ENCODE results near the gene CAMK2G.

DNA sequence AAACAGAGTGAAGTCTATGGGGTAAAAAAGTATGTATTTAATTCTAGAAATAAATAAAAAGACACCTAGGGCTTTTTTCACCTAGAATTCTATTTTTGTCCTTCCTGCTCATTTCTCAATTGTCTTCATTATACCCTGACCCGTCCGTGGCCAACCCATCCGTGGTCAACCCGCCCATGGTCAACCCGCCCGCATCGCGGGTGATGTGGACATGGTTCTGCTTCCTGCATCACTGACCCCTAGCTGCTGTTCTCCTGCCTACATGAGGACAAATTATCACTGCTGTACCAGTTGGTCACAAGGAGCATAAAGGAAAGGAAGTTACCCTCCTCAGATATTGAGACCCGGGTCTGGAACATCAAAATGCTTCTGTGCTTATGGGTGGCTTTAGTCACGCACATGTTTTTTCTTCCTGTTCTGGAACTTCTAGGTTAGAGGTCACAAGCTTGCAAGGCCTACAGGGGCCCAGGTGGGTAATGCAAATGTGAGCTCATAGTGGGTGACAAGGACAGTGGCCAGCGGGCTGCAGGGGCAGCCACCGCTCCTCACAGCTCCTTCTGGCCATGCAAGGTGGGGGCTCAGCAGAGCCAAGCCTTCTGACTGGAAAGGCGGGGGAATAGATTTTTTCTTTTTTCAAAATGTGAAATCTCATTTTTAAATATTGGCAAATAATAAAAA is 15.5 kb downstream of the CAMK2G start:
- TF ChIP-seq POLR2AphosphoS5 (IDR thresholded peaks at IDR 0.05; ENCODE audit: low read depth, low read length) (no peak), RAD21 (IDR thresholded peaks at IDR 0.05; ENCODE audit: low read length) (no peak), NRF1 (IDR thresholded peaks at IDR 0.05; ENCODE audit: low read depth, low read length) (no peak), REST (IDR thresholded peaks at IDR 0.05; ENCODE audit: low read depth, low read length) (no peak), TAF1 (IDR thresholded peaks at IDR 0.05; ENCODE audit: borderline replicate concordance, low read depth, low read length) (no peak), SMC3 (IDR thresholded peaks at IDR 0.05; ENCODE audit: low read depth, low read length) (no peak)
